ENCODE measurements around the gene RTN1.

Gene RTN1

GRCh38 chr14:59630288-59630963 lies 240.2 kb downstream of the RTN1 start:
- Histone ChIP-seq H3K36me3 (no peaks in the 10 kb centered on the region), H3K27ac (no peak overlapping the region), H3K9me3 (ENCODE audit: severe bottlenecking) (no peaks in the 10 kb centered on the region), H3K27me3 (ENCODE audit: insufficient read depth, low read depth, severe bottlenecking) (no peaks in the 10 kb centered on the region), H3K4me3 (ENCODE audit: low read depth, low read length) (peak overlapping the region; percentile 55)
- peak; percentile 42 for DNase-seq
- no peak for TF ChIP-seq CTCF (IDR thresholded peaks at IDR 0.05; ENCODE audit: low read depth, low read length)

GRCh38 chr14:59629444-59630287 lies 240.9 kb downstream of the RTN1 start:
- no peak for TF ChIP-seq CTCF (IDR thresholded peaks at IDR 0.05; ENCODE audit: low read depth, low read length)
- Histone ChIP-seq H3K27me3 (ENCODE audit: insufficient read depth, low read depth, severe bottlenecking) (no peaks in the 10 kb centered on the region), H3K27ac (no peak overlapping the region), H3K9me3 (ENCODE audit: severe bottlenecking) (no peaks in the 10 kb centered on the region), H3K36me3 (no peaks in the 10 kb centered on the region), H3K4me3 (ENCODE audit: low read depth, low read length) (peak overlapping the region; percentile 55)
- no peak for DNase-seq

GRCh38 chr14:59627011-59627520 lies 243.5 kb downstream of the RTN1 start:
- Histone ChIP-seq H3K4me3 (ENCODE audit: low read depth, low read length) (no peak overlapping the region), H3K9me3 (ENCODE audit: severe bottlenecking) (no peaks in the 10 kb centered on the region), H3K27ac (no peak overlapping the region), H3K27me3 (ENCODE audit: insufficient read depth, low read depth, severe bottlenecking) (no peaks in the 10 kb centered on the region), H3K36me3 (no peaks in the 10 kb centered on the region)
- TF ChIP-seq CTCF (IDR thresholded peaks at IDR 0.05; ENCODE audit: low read depth, low read length) = no peak
- DNase-seq = no peak

- Histone ChIP-seq H3K9me3 (ENCODE audit: severe bottlenecking) (no peaks in the 10 kb centered on the region), H3K27me3 (ENCODE audit: insufficient read depth, low read depth, severe bottlenecking) (no peaks in the 10 kb centered on the region), H3K4me3 (ENCODE audit: low read depth, low read length) (no peak overlapping the region), H3K36me3 (no peaks in the 10 kb centered on the region), H3K27ac (no peak overlapping the region)
- DNase-seq = no peak
- no peak for TF ChIP-seq CTCF (IDR thresholded peaks at IDR 0.05; ENCODE audit: low read depth, low read length)
Measured at GRCh38 chr14:59622631-59623030, 247.9 kb downstream of the RTN1 start.

GRCh38 chr14:59619061-59619460 lies 251.5 kb downstream of the RTN1 start:
- H3K9me3 ChIP-seq (ENCODE audit: severe bottlenecking) = no peaks in the 10 kb centered on the region
- H3K36me3 ChIP-seq = no peaks in the 10 kb centered on the region
- DNase-seq = no peak
- no peak overlapping the region for H3K4me3 ChIP-seq (ENCODE audit: low read depth, low read length)
- no peak overlapping the region for H3K27ac ChIP-seq
- no peak for TF ChIP-seq CTCF (IDR thresholded peaks at IDR 0.05; ENCODE audit: low read depth, low read length)
- no peaks in the 10 kb centered on the region for H3K27me3 ChIP-seq (ENCODE audit: insufficient read depth, low read depth, severe bottlenecking)
